CD4-positive, alpha-beta T cell treated with Interleukin-4 for 1 hour (primary cell): ENCODE measurements around the gene MYH11.
"Not testable (repeated sequence)": the region's sequence is repeated elsewhere in the genome, so short reads cannot be mapped to it uniquely, and the experiment has no call there.

Experiments used
- DNase-seq, 2 donors: peaks; one replicate each; pipeline ENCODE4 v3.0.0-alpha.2; 2020 to 2022

The MYH11 gene

GRCh38 chr16:15836965-15837611 is 19.7 kb downstream of the MYH11 start:
- no peak for DNase-seq

- DNase-seq: no peak
Measured at GRCh38 chr16:15836074-15836473, 20.8 kb downstream of the MYH11 start.

- DNase-seq: no peak
Measured at GRCh38 chr16:15835136-15835878, 21.5 kb downstream of the MYH11 start.

- DNase-seq: no peak
Measured at GRCh38 chr16:15834502-15834901, 22.3 kb downstream of the MYH11 start.

GRCh38 chr16:15833541-15833940 is 23.3 kb downstream of the MYH11 start:
- no peak for DNase-seq

GRCh38 chr16:15832241-15832640 is 24.6 kb downstream of the MYH11 start:
- no peak for DNase-seq

- no peak for DNase-seq
Measured at GRCh38 chr16:15830832-15831451, 25.9 kb downstream of the MYH11 start.

GRCh38 chr16:15829460-15829859 is 27.4 kb downstream of the MYH11 start:
- no peak for DNase-seq

GRCh38 chr16:15827709-15828343 is 29.0 kb downstream of the MYH11 start:
- DNase-seq: no peak

GRCh38 chr16:15827299-15827698 is 29.5 kb downstream of the MYH11 start:
- no peak for DNase-seq

- no peak for DNase-seq
Measured at GRCh38 chr16:15825750-15826305, 31.0 kb downstream of the MYH11 start.

GRCh38 chr16:15822957-15823356 is 33.9 kb downstream of the MYH11 start:
- DNase-seq: no peak

GRCh38 chr16:15820837-15821236 is 36.0 kb downstream of the MYH11 start:
- DNase-seq: no peak

GRCh38 chr16:15819046-15819445 is 37.8 kb downstream of the MYH11 start:
- no peak for DNase-seq

- no peak for DNase-seq
Measured at GRCh38 chr16:15817446-15817845, 39.4 kb downstream of the MYH11 start.

- no peak for DNase-seq
Measured at GRCh38 chr16:15816228-15816627, 40.6 kb downstream of the MYH11 start.

GRCh38 chr16:15812401-15812750 is 44.5 kb downstream of the MYH11 start:
- DNase-seq: not testable (repeated sequence)

GRCh38 chr16:15811481-15812400 is 45.1 kb downstream of the MYH11 start:
- DNase-seq: no peak

- DNase-seq: no peak
Measured at GRCh38 chr16:15810949-15811348, 45.9 kb downstream of the MYH11 start.

- DNase-seq: no peak
Measured at GRCh38 chr16:15810411-15810810, 46.4 kb downstream of the MYH11 start.

GRCh38 chr16:15809297-15809696 is 47.5 kb downstream of the MYH11 start:
- not testable (repeated sequence) for DNase-seq

- DNase-seq: no peak
Measured at GRCh38 chr16:15808071-15808470, 48.8 kb downstream of the MYH11 start.
